Panc1 (cell line): ENCODE measurements around the gene ILDR1. TPM values are rescaled to one million over a fixed set of nuclear protein-coding genes. Genes with fewer than 3 reads are reported as not detected.

ENCODE experiments used
- ATAC-seq: fragments of 200-7000 bp; cut with Tn5 transposase; 2 replicates; pipeline ENCODE4 v1.9.1; 2020; ENCODE audit warnings: mild to moderate bottlenecking, moderate library complexity
- BruUV-seq: library from RNA; stranded (reverse); fragments of 400-500 nt; replicated peaks from 2 replicates; lab custom pipeline; 2021; lab: Mats Ljungman, UMichigan
- CTCF ChIA-PET: fragments of 300-600 bp; sonication (Branson Sonifier 250); formaldehyde crosslinking; loops from one replicate; lab custom pipeline; 2022; ENCODE audit warnings: antibody characterized with exemption; lab: Charles Lee
- POLR2A ChIA-PET: fragments of 300-600 bp; sonication (Branson Sonifier 250); formaldehyde crosslinking; loops from one replicate; lab custom pipeline; 2022; ENCODE audit warnings: antibody characterized with exemption; lab: Charles Lee
- DNase-seq: peaks from one replicate; pipeline ENCODE4 v3.0.0-alpha.2; 2010; ENCODE audit warnings: low read depth, low spot score
- H3K27ac ChIP-seq: 2 replicates; pipeline ENCODE4 v1.5.1; 2011; ENCODE audit warnings: mild to moderate bottlenecking, low read length, inconsistent platforms
- H3K27me3 ChIP-seq: fragments of 200-500 bp; sonication (Bioruptor generic); 2 replicates; pipeline ENCODE4 v1.6.0; 2014; ENCODE audit warnings: low read length, inconsistent platforms; ENCODE audit not compliant: control insufficient read depth, insufficient read depth
- H3K36me3 ChIP-seq: fragments of 200-500 bp; sonication (Bioruptor generic); 2 replicates; pipeline ENCODE4 v1.5.1; 2014; ENCODE audit warnings: inconsistent platforms, mild to moderate bottlenecking, low read length, moderate library complexity; ENCODE audit not compliant: control insufficient read depth, insufficient read depth
- H3K4me1 ChIP-seq: 2 replicates; pipeline ENCODE4 v1.5.1; 2011; ENCODE audit warnings: inconsistent platforms, mild to moderate bottlenecking, low read length, moderate library complexity; ENCODE audit not compliant: control insufficient read depth, insufficient read depth
- H3K4me3 ChIP-seq, 2 experiments: 2 replicates each; pipeline ENCODE4 v1.5.1; 2011 to 2012; ENCODE audit warnings: low read depth in 2 of 2, low read length in 2 of 2, mild to moderate bottlenecking in 2 of 2, inconsistent platforms in 1 of 2, moderate library complexity in 1 of 2
- H3K9me3 ChIP-seq: fragments of 200-500 bp; sonication (Bioruptor generic); 2 replicates; pipeline ENCODE4 v1.5.1; 2014; ENCODE audit warnings: low read depth, mild to moderate bottlenecking, inconsistent platforms, low read length, moderate library complexity; ENCODE audit not compliant: control insufficient read depth, insufficient read depth
- POLR2AphosphoS5 ChIP-seq: IDR thresholded peaks from 2 replicates; pipeline ENCODE4 v1.6.1; 2012; ENCODE audit warnings: mild to moderate bottlenecking, low read depth, low read length, moderate library complexity
- SIN3A ChIP-seq: IDR thresholded peaks from 2 replicates; pipeline ENCODE4 v1.6.1; 2012; ENCODE audit warnings: low read depth, mild to moderate bottlenecking, low read length, moderate library complexity, borderline replicate concordance; ENCODE audit not compliant: insufficient read depth
- TCF7L2 ChIP-seq: IDR thresholded peaks from 2 replicates; pipeline ENCODE4 v1.6.1; 2011; ENCODE audit warnings: mild to moderate bottlenecking, low read depth, low read length, inconsistent platforms
- in situ Hi-C: cut with HindIII; loops from 2 replicates; pipeline ENCODE4 v1.10.0; 2016; ENCODE audit warnings: low sequenced_read_pairs, low pct_unique_long_range_greater_than_20kb
- intact Hi-C: fragments of 100-400 bp; cut with micrococcal nuclease; formaldehyde crosslinking; loops from one replicate; pipeline ENCODE4 v1.10.0; 2022; ENCODE audit not compliant: unreplicated experiment
- total RNA-seq: library from RNA; stranded (reverse); gene quantifications from one replicate; pipeline ENCODE4 v1.2.1, GENCODE V29; 2021; ENCODE audit not compliant: unreplicated experiment
- TF ChIP-seq, protein P1 (sequence below), 2 experiments: IDR thresholded peaks; 2 replicates each; pipeline ENCODE4 v1.6.1; 2011 to 2012; ENCODE audit warnings: low read depth in 2 of 2, control low read depth in 1 of 2, low read length in 1 of 2, mild to moderate bottlenecking in 1 of 2, moderate library complexity in 1 of 2; ENCODE audit not compliant: insufficient read depth in 1 of 2
- TF ChIP-seq, protein P2 (sequence below): fragments of 450-650 bp; IDR thresholded peaks from 2 replicates; pipeline ENCODE4 v1.5.1; 2017; ENCODE audit warnings: mild to moderate bottlenecking

The ILDR1 gene
- total RNA-seq, 1 experiment from 2014 or later = not detected

DNA sequence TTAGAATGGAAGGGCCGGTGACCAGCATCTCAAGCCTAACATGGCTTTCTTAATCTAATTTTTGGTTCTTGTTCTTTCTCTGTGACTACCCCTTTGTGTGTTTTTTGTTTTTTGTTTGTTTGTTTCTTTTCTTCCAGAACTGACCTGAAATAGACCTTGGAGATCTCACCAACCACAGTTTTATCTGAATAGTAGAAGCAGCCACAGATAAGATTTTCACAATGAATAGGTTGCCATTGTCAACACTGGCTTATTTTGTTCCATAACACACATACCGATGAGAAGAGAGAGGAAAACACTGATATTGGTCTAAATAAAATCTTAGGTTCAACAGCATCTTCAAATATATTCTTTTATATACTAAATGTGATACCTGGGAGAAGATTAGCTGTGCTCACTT is 11.5 kb downstream of the ILDR1 start:
- TF ChIP-seq, protein P1, sequence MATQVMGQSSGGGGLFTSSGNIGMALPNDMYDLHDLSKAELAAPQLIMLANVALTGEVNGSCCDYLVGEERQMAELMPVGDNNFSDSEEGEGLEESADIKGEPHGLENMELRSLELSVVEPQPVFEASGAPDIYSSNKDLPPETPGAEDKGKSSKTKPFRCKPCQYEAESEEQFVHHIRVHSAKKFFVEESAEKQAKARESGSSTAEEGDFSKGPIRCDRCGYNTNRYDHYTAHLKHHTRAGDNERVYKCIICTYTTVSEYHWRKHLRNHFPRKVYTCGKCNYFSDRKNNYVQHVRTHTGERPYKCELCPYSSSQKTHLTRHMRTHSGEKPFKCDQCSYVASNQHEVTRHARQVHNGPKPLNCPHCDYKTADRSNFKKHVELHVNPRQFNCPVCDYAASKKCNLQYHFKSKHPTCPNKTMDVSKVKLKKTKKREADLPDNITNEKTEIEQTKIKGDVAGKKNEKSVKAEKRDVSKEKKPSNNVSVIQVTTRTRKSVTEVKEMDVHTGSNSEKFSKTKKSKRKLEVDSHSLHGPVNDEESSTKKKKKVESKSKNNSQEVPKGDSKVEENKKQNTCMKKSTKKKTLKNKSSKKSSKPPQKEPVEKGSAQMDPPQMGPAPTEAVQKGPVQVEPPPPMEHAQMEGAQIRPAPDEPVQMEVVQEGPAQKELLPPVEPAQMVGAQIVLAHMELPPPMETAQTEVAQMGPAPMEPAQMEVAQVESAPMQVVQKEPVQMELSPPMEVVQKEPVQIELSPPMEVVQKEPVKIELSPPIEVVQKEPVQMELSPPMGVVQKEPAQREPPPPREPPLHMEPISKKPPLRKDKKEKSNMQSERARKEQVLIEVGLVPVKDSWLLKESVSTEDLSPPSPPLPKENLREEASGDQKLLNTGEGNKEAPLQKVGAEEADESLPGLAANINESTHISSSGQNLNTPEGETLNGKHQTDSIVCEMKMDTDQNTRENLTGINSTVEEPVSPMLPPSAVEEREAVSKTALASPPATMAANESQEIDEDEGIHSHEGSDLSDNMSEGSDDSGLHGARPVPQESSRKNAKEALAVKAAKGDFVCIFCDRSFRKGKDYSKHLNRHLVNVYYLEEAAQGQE (IDR thresholded peaks at IDR 0.05; ENCODE audit: insufficient read depth in 1 of 2, low read depth in 2 of 2, low read length in 1 of 2) = no peak
- TF ChIP-seq, protein P2, sequence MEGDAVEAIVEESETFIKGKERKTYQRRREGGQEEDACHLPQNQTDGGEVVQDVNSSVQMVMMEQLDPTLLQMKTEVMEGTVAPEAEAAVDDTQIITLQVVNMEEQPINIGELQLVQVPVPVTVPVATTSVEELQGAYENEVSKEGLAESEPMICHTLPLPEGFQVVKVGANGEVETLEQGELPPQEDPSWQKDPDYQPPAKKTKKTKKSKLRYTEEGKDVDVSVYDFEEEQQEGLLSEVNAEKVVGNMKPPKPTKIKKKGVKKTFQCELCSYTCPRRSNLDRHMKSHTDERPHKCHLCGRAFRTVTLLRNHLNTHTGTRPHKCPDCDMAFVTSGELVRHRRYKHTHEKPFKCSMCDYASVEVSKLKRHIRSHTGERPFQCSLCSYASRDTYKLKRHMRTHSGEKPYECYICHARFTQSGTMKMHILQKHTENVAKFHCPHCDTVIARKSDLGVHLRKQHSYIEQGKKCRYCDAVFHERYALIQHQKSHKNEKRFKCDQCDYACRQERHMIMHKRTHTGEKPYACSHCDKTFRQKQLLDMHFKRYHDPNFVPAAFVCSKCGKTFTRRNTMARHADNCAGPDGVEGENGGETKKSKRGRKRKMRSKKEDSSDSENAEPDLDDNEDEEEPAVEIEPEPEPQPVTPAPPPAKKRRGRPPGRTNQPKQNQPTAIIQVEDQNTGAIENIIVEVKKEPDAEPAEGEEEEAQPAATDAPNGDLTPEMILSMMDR = no peak
- TF ChIP-seq TCF7L2 (no peak), SIN3A (no peak), POLR2AphosphoS5 (no peak)
- no peak overlapping the region for H3K27ac ChIP-seq
- in situ Hi-C loops = no loop called here
- no TSS peak for BruUV-seq
- CTCF ChIA-PET = no interaction called here
- no peaks in the 10 kb centered on the region for H3K4me1 ChIP-seq
- no peak for ATAC-seq
- DNase-seq = no peak
- H3K36me3 ChIP-seq = no peaks in the 10 kb centered on the region
- no peaks in the 10 kb centered on the region for H3K9me3 ChIP-seq
- peaks cover 8% of the 10 kb centered on the region for H3K27me3 ChIP-seq
- H3K4me3 ChIP-seq = no peak overlapping the region
- POLR2A ChIA-PET = no interaction called here
- intact Hi-C loops = no loop called here

DNA sequence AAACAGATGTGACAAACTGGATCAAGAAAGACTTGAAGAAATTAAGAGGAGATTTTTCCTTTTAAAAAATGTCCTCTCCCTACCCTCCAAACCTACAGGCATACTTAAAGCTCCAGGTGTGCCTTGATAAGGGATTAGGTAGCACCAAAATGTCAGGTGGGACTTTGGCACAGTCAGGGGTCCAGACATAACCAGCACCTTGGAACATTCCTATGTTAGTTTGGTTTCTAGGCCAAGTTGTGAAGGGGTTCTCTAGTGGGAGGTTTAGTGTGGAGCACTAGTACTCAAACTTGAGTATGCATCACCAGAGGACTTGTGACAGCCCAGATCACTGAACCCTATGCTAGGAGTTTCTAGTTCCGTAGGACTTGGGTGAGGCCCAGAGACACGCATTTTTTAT is 13.9 kb downstream of the ILDR1 start:
- TF ChIP-seq TCF7L2 (no peak), POLR2AphosphoS5 (no peak), SIN3A (no peak)
- TF ChIP-seq, protein P2 = no peak
- TF ChIP-seq, protein P1 (IDR thresholded peaks at IDR 0.05; ENCODE audit: insufficient read depth in 1 of 2, low read depth in 2 of 2, low read length in 1 of 2) = no peak
- in situ Hi-C loops (no loop called here), intact Hi-C loops (no loop called here)
- ATAC-seq (no peak), DNase-seq (no peak)
- Histone ChIP-seq H3K4me1 (no peaks in the 10 kb centered on the region), H3K9me3 (no peaks in the 10 kb centered on the region), H3K27ac (no peak overlapping the region), H3K27me3 (peaks cover 5% of the 10 kb centered on the region), H3K36me3 (no peaks in the 10 kb centered on the region), H3K4me3 (no peak overlapping the region)
- CTCF ChIA-PET = no interaction called here
- POLR2A ChIA-PET = no interaction called here
- BruUV-seq = no TSS peak
